Fibroblast of upper back skin (primary cell): ENCODE results near the gene HBEGF.

Experiments used
- DNase-seq: peaks from one replicate; pipeline ENCODE4 v3.0.0-alpha.2; 2013

The HBEGF gene

GRCh38 chr5:140331638-140332037 is 14.8 kb downstream of the HBEGF start:
- no peak for DNase-seq

DNA sequence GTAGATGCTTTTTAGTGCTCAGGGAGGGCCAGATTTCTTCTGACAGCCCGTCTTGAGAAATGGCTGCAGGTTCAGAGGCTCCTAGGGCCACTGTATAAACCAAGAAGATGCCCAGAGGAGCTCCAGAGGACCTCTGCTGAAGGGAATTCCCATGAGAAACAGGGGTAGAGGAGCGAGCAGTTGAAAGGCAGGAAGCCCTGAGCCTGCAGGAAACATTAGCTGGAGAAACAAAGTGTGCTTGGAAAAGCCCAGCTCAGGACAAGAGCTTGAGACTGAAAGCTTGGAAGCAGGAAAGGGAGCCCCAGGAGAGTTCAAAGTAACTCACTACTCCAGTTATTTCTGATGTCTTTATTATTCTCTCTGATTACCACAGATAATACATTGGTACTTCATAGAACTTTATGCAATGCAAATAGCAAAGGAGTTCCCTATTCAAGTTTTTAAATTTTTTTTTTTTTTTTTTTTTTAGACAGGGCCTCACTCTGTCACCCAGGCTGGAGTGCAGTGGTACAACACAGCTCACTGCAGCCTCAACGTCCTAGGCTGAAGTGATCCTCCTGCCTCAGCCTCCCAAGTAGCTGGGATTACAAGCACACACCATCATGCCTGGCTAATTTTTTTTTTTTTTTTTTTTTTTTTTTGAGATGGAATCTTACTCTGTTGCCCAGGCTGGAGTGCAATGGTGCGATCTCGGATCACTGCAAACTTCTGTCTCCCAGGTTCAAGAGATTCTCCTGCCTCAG is 16.5 kb downstream of the HBEGF start:
- DNase-seq: no peak

- no peak for DNase-seq
Observed at GRCh38 chr5:140328036-140328764, 18.2 kb downstream of the HBEGF start.

DNA sequence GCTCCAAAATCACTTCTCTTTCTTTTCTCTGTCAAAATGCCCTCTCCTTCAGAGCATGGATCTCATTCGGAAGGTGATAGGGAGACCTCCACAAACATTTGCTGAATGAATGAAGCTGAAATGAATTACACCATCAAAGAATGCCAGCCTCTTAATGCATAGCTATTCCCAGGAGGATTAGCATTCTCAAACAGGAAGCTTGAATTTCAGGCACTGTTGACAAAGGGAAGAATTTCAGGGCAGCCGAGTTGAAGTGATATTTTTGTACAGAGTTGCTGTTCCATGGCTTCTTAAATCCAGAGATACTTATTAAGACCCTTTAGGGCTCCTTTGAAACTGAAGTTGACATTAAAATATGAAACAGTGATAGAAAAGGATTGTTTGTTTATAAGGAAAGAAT is 18.8 kb downstream of the HBEGF start:
- DNase-seq: peak; percentile 65

DNA sequence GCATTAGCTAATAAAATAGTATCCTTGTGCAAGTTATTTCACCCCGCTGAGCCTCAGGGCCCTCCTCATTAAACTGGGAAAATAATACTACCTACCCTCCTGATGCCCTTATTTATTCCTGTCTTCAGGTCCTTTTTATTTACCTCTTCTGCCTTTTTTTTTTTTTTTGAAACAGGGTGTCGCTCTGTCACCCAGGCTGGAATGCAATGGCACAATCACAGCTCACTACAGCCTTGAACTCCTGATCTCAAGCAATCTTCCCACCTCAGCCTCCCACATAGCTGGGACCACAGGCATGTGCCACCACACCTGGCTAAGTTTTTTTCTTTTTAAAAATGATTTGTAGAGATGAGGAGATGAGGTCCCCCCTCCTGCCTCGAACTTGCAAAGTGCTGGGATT is 20.9 kb downstream of the HBEGF start:
- no peak for DNase-seq

- peak; percentile 83 for DNase-seq
Observed at GRCh38 chr5:140324617-140325241, 21.7 kb downstream of the HBEGF start.

DNA sequence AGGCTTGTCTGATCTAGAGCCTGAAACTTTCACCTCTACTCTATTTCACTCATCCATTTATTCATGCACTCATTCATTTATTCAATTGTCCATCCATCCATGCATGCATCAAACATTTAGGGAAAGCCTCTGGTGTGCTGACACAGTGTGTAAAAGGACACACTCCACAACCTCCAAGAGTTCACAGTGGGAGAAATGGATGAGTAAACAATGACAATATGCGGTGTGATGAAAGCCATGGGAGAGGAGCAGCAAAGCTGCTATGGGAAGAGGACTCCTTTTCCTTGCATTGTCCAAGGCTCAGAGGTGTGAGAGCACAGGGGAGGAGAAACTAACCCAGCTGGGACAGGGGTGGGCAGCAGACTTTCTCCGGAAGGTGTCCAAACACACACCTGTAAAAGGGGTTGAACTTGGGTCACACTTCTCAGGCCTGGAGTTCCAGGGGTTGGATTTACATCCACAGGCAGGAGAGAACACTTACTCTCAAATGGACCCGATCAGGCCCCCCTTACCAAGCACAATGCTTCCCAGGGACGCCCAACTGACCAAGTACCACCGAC is 22.3 kb downstream of the HBEGF start:
- no peak for DNase-seq

- DNase-seq: peak; percentile 98
Observed at GRCh38 chr5:140322751-140323731, 23.4 kb downstream of the HBEGF start.

DNA sequence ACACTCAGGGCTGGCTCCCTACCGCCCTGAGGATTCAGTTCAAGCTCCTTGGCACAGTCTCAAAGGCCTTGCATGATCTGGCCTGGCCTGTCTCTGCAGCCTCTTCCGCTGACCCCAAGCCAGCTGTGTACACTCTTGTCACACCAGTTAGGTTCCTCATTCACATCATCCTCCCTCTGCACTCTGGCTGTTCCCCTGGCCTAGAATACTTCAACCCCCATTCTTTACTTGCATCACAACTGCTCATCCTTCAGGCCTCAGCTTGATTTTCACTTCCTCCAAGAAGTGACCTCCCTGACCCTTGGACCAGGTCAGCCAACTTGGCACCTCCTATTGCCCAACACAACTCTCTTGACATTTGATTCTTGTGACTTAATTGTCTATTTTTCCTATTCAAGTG is 24.6 kb downstream of the HBEGF start:
- no peak for DNase-seq

GRCh38 chr5:140319833-140320232 is 26.6 kb downstream of the HBEGF start:
- no peak for DNase-seq

GRCh38 chr5:140318792-140319191 is 27.6 kb downstream of the HBEGF start:
- DNase-seq: no peak

- DNase-seq: peak; percentile 47
Observed at GRCh38 chr5:140317859-140318258, 28.5 kb downstream of the HBEGF start.

DNA sequence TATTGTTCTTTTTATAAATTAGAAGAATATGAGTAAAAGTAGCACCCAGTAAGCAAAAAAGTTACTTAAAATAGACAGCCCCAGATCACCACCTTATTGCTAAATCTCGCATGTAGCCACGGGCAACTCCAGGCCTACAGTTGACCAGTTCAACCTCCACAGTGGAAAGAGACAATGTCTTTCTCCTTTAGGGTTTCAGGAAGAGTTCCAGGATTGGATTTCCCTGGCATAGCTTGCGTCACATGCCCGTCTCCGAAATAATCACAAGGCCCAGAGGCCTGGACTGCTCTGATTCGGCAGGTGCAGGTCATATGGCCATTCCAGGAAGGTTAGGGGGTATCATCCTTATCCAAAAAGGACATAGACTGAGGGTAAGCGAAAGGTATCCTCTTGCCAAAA is 33.6 kb downstream of the HBEGF start:
- DNase-seq: no peak

DNA sequence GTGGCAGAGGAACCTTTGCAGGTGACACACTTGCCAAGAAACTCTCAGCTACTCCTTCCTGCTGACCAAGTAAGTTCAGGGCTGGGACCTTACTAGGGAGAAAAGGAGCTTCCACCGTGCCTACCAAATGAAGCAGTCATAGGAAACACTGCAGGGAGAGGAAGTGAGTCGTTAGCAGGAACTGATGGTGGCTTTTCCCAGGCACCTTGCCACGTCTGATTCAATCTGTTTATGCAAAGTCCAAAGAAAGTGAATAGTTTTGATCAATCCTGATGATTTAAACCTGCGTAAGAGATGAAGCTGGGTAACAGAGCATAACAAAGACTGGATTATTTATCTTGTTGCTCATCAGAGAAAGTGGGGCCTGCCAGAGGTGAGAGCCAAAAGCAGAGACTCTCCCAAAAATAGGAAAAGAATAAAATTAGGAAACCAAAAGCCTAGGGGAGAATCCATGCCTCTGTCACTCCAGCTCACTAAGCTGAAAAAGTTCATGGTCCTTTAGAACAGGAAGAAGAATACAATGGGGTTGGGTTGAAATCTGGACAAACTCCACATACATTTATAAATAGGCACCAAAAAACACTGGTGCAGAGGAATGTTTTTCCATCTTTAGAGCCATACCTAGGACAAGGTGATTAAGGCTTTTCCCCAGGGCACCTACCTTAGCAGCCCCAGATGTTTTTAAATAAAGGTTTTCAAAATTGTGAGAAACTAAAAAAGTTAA is 34.2 kb downstream of the HBEGF start:
- peak; percentile 91 for DNase-seq

- DNase-seq: peak; percentile 80
Observed at GRCh38 chr5:140311011-140311467, 35.4 kb downstream of the HBEGF start.

GRCh38 chr5:140310434-140310833 is 36.0 kb downstream of the HBEGF start:
- DNase-seq: no peak

- no peak for DNase-seq
Observed at GRCh38 chr5:140309706-140310249, 36.6 kb downstream of the HBEGF start.

- no peak for DNase-seq
Observed at GRCh38 chr5:140305471-140305870, 40.9 kb downstream of the HBEGF start.

DNA sequence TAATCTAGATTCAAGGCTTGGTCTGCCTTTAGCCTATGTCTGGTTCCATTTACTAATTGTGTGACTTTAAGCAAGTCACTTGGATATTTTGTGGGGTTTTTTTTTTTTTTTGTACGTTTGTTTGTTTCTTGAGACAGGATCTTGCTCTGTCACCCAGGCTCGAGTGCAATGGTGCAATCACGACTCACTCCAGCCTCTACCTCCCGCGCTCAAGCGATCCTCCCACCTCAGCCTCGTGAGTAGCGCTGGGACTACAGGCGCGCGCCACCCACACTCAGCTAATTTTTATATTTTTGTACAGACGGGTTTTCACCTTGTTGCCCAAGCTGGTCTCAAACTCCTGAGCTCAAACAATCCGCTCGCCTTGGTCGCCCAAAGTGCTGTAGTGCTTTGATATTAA is 42.4 kb downstream of the HBEGF start:
- DNase-seq: no peak

GRCh38 chr5:140302786-140303639 is 43.4 kb downstream of the HBEGF start, which contains the start of gene PFDN1:
Gene PFDN1 (minus strand): TSS chr5:140303101. CDS start chr5:140303073, 28 bp downstream.
- peak; percentile 97 for DNase-seq
